ENCODE measurements around the gene CSNK2A1.
"Not testable (repeated sequence)": the region's sequence is repeated elsewhere in the genome, so short reads cannot be mapped to it uniquely, and the experiment has no call there.

Gene CSNK2A1

DNA sequence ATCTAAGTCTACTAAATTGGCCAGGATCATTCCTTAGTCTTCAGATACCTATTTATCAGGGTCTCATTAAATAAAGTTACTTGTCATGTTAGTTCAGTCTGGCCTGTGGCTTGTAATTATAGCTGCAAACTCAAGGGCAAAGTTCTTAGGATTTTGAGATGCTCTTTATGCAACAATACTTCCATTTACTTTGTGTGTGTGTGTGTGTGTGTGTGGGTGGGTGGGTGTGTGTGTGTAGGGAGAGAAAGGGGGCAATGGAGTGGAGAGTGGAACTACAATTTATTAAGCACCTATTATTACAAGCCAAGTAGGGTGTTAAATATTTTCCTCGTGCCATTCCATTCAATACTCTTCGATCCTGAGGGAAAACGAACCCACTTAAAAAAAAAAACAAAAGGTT is 63.5 kb downstream of the CSNK2A1 start:
- DNase-seq: no peak

DNA sequence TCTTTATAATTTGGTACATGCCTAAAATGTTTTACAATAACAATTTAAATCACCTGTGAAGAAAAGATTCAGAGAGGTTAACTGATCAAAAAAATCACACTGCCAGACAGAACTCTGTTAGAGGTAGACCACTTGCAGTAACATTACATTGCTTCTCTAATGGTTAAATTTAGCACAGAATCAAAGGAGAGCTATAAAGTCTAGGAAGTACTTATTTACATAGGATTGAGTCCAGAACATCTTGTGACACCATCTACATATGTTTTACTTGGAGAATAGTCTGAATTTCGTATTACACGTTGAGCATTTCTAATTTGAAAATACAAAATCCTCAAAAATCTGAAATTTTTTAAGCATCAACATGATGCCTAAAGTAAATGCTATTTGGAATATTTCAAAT is 64.1 kb downstream of the CSNK2A1 start:
- DNase-seq: no peak

DNA sequence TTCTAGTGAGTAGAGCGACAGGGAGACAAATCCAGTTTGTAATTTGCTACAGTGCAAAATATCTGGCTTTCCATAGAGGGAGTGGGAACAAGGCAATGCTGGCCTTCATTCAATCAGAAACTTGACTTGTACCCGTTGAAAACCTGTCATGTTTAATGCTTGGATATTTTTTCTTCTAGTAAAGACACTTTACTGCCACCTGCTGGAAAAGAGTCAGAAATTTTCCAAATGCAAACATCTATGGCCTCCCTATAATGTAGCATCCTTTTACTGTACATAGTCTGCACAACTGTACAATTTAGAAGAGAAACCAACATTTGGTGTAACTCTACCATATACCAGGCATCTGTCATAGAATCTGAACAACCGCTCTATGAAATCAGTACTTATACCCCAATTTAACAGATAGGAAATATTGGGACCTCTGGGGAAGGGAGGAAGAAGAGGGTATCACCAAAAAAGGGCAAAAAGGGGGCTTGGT is 64.6 kb downstream of the CSNK2A1 start:
- peak; percentile 38 to 66 for DNase-seq

- no peak for DNase-seq
Measured at GRCh38 chr20:478010-478948, 65.3 kb downstream of the CSNK2A1 start.

DNA sequence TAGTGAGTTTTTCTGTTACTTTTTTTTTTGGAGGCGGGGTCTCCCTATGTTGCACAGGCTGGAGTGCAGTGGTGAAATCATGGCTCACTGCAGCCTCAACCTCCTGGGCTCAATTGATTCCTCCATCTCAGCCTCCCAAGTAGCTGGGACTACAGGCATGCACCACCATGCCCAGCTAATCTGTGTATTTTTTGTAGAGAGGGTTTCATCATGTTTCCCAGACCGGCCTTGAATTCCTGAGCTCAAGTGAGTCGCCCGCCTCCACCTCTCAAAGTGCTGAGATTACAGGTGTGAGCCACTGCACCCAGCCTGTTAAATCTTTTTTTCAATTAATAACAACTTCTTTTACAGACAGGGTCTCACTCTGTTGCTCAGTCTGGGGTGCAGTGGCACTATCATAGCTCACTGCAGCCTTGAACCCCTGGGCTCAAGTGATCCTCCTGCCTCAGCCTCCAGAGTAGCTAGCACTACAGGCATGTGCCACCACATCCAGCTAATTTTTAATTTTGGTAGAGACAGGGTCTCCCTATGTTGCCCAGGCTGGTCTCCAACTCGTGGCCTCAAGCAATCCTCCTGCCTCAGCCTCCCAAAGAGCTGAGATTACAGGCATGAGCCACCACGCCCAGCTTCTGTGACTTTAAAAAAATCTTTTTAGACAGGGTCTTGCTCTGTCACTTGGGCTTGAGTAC is 66.9 kb downstream of the CSNK2A1 start:
- not testable (repeated sequence) for DNase-seq

DNA sequence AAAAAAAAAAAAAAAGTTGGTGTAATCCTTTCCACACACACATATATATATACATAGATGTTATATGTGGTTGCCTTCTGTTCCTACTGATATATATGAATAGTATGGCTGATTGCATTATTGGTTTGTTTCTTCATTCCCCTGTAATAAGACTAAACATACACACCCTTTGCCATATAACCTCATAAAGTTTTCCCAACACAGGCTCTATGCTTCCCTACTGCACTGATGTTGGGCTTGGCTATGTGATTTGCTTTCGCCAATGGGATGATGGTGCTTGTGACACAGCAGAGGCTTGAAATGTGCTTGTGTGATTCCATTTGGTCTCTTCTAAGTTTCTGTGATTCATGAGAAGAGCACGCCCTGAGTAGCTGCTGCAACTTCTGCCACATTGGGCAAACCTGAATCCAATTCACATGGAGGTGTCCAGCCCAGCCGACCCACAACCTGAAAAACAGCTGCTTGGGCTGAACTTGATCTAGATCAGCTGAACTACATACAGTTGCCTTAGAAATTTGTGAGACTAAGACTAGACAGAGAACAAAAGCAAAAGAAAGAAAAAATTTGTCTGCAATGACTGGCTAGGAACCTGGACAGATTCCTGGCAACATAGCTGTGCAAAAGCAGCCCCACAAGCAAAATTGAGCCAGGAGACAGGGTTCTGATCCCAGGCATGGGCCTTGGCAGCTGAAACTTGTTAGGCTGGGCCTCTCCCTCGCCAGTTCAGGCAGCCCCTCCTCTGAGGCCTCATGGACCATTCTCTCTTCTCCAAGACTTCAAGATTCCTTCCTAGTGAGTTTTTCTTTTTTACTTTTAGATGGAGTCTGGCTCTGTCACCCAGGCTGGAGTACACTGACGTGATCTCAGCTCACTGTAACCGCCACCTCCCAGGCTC is 67.9 kb downstream of the CSNK2A1 start:
- DNase-seq: no peak

GRCh38 chr20:474581-474980 is 69.0 kb downstream of the CSNK2A1 start:
- no peak for DNase-seq

GRCh38 chr20:472889-473292 is 70.7 kb downstream of the CSNK2A1 start:
- DNase-seq: no peak

DNA sequence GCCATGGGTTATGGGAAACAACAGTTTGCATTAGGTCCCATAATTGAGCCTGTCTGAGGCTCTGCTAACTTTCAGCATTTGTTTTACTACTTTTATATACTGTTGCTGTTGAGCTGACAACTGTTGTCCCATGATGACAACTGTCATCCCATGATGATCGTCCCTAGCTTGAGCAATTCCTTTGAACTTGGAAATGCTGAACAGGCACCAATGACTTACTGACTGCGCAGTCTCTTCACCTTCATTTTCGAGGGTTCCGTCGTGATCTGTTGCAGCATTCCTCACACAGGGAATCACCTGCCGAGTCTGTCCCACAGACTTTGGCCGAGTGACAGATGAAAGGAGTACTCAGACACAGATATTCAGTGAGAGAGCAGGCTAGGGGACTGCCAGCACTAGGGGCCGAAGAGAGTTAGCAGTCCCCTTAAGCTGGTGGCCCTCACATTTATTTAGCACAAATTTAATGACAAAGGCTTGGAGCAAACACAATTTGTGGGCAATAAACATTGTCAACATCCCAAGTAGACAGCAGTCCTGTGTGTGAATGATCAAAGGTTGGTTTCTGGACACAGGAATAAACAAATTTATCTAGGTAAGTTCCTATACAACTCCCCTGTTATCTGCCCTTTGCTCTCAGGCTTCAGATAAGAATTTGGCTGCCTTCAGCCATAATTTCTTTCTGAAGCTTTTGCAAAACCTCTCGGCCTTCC is 71.3 kb downstream of the CSNK2A1 start:
- no peak for DNase-seq

DNA sequence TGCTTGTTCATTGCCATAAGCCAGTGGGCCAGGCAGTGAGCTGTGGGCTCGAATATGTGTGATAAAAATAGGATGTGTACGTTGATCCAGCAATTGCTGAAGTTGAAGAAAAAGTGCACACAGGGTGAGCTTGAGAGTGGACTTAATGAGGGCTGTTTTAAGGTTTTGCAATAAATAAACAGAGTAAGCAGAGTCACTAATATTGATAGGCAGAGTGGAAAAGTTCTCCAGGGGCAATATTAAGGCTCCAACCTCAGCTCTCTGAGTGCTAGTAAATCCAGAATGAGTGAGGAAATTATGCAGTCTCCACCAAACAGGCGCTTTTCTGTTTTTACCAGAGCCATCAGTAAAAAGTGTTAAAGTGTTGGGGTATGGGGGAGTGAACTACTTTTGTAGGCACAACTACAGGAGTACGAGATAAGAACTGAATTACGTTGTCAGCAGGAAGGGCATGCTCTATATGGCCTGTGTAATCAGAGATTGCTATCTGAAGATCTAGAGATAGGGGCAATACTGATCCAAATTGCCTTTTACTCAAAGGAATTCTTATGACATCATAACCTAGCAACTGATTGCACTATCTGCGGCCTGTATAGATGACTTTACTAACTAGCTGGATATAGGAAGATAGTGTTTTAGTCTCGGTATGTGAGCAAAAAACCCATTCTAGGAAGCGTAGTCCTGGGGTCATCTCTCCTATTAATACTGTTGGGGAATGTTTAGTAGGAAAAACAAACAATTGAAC is 73.7 kb downstream of the CSNK2A1 start:
- no peak for DNase-seq

- no peak for DNase-seq
Measured at GRCh38 chr20:467755-468154, 75.8 kb downstream of the CSNK2A1 start.

- DNase-seq: peak; percentile 89 to 92
Measured at GRCh38 chr20:462199-462991, 81.2 kb downstream of the CSNK2A1 start, which contains the start of gene TBC1D20. Gene TBC1D20, minus strand, starts transcription at chr20:462533. Its CDS starts 128 bp downstream, at chr20:462405.

DNA sequence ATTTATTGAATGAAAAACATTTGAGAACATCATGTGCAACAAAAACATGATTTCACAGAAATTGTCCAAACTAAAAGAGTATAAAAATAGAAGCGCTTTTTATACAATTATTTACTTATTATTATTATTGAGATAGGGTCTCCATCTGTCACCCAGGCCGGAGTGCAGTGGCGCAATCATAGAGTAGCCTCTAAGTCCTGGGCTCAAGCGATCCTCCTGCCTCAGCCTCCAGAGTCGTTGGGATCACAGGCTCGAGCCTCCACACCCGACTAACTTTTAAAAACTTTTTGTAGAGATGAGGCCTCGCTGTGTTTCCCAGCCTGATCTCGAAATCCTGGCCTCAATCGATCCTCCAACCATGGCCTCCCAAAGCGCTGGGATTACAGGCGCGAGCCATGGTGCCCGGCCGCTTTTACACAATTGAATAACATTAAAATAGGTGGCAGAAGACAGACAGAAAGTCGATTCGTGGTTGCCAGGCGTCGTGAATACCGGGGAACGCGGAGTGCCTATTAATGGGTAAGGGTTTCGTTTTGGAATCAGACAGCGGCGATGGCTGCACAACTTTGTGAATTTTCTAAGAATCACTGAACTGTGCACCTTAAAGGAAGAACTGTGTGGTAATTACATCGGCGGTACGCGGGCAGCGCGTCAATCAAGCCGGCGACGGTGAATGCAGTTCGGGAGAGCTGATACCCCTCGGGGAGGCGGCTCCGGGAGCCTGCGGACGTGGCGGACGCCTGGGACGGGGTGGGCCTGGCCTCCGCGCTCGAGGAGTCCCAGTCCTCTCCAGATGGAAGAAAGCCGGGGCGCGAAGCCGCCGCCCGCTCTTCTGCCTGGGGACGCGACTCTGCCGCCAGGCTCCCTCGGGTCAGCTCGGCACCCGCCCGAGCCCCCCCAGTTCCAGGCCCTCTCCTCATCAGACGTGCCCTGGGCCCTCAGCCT is 82.1 kb downstream of the CSNK2A1 start:
- DNase-seq: peak; percentile 40 to 52

DNA sequence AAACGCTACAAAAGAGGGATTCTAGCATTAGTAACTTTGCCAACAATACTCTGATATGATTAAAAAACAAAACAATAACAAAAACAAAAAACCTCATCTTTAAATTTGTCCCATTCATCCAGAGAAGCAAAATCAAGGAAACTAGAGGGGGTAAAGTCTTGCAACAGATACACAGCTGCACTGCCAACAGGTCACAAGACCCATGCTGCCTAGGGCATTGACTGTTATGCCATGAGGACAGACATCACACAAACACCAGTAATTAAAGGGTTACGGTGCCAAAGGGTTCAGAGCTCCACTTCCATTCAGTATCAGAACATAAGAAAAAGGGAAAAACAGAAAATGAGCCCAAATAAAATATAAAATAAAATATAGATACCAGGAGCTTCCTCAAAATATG is 82.9 kb downstream of the CSNK2A1 start:
- no peak for DNase-seq

- no peak for DNase-seq
Measured at GRCh38 chr20:460180-460579, 83.4 kb downstream of the CSNK2A1 start.

DNA sequence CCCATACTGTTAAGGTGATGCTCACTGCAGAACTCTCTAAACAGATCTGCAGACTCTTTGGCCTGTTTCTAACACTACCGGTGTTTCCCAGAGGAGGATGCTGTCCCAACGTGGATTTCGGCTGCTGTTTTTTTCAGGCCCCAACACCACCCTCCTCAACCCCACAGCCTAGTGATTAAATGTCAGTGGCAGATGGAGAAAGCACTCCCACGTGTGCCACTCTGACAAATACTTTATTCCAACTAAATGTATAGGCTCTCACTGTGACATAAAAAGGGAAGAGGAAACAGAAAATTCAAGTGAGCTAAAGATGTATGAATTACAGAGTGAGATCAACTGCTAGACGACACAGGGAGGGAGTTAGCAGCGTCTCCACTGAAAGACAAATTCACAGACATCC is 84.8 kb downstream of the CSNK2A1 start:
- DNase-seq: no peak

DNA sequence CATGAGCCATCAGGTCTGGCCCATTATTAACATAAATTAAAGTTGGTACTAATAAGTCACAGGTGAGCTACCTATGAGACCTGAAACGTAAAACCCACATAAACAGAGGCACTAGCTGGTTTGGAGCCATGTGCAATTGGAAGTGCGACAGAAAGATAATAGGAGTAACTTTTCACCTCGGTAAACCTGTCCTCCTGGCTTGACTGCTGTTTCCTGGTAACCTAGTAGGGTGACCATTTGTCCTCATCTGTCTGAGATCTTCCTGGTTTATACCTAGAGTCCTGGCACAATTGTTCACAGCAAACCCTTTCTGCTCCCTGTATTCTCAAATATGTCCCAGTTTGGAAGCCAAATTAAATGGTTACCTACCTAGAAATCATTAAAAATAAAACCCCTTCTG is 88.6 kb downstream of the CSNK2A1 start:
- no peak for DNase-seq

- DNase-seq: not testable (repeated sequence)
Measured at GRCh38 chr20:452021-452420, 91.6 kb downstream of the CSNK2A1 start.
